Endodermal cell (in vitro differentiated cells): ENCODE results near the gene MYL6. TPM values are rescaled to one million over a fixed set of nuclear protein-coding genes. Genes with fewer than 3 reads are reported as not detected.
A peak's percentile ranks its signal among the peaks of the same experiment; 100 is the strongest.

Experiments used
- DNase-seq: peaks from one replicate; pipeline ENCODE4 v3.0.0-alpha.2; 2017
- H3K27ac ChIP-seq: 2 replicates; pipeline ENCODE4 v1.5.1; 2013; ENCODE audit warnings: mild to moderate bottlenecking, low read depth, low read length, moderate library complexity
- H3K27me3 ChIP-seq: 2 replicates; pipeline ENCODE4 v1.6.1; 2013; ENCODE audit warnings: mild to moderate bottlenecking, low read length, moderate library complexity; ENCODE audit not compliant: insufficient read depth, control insufficient read depth, poor library complexity, severe bottlenecking
- H3K36me3 ChIP-seq: 2 replicates; pipeline ENCODE4 v1.7.0; 2013; ENCODE audit warnings: mild to moderate bottlenecking, low read length, moderate library complexity; ENCODE audit not compliant: control insufficient read depth, insufficient read depth
- H3K4me1 ChIP-seq: one replicate; pipeline ENCODE4 v1.7.0; 2013; ENCODE audit warnings: low read length; ENCODE audit not compliant: control insufficient read depth, insufficient read depth
- H3K4me3 ChIP-seq: 2 replicates; pipeline ENCODE4 v1.5.1; 2013; ENCODE audit warnings: mild to moderate bottlenecking, low read length, moderate library complexity
- H3K9ac ChIP-seq: 2 replicates; pipeline ENCODE4 v1.6.1; 2013; ENCODE audit warnings: mild to moderate bottlenecking, low read length, moderate library complexity; ENCODE audit not compliant: poor library complexity, severe bottlenecking; ENCODE audit errors: extremely low read depth
- H3K9me3 ChIP-seq: 2 replicates; pipeline ENCODE4 v1.6.1; 2013; ENCODE audit warnings: mild to moderate bottlenecking, low read length, moderate library complexity; ENCODE audit not compliant: control insufficient read depth
- H3K27ac Mint-ChIP-seq: 2 replicates; pipeline ENCODE4 v1.8.0; 2020; ENCODE audit warnings: mixed read lengths
- H3K27me3 Mint-ChIP-seq: 2 replicates; pipeline ENCODE4 v1.8.0; 2021; ENCODE audit warnings: mild to moderate bottlenecking, mixed read lengths; ENCODE audit not compliant: insufficient read depth
- H3K36me3 Mint-ChIP-seq: 2 replicates; pipeline ENCODE4 v1.8.0; 2020; ENCODE audit warnings: low read depth, mixed read lengths
- H3K4me1 Mint-ChIP-seq: 2 replicates; pipeline ENCODE4 v1.8.0; 2020; ENCODE audit warnings: mixed read lengths
- H3K4me3 Mint-ChIP-seq: 2 replicates; pipeline ENCODE4 v1.8.0; 2020; ENCODE audit warnings: mild to moderate bottlenecking, moderate library complexity, mixed read lengths
- H3K9me3 Mint-ChIP-seq: 2 replicates; pipeline ENCODE4 v1.8.0; 2020; ENCODE audit warnings: mild to moderate bottlenecking, mixed read lengths
- CTCF ChIP-seq: fragments of 200-600 bp; sonication (generic); conservative IDR thresholded peaks from 2 replicates; pipeline ENCODE4 v1.5.0; 2021; ENCODE audit warnings: antibody characterized with exemption, mild to moderate bottlenecking
- WGBS, 2 experiments: methylation state at CpG; one replicate each; pipeline versions ENCODE4 v1.1.5 to v1.1.7; 2013; ENCODE audit warnings: missing lambda C conversion rate in 2 of 2, mixed read lengths in 1 of 2; ENCODE audit not compliant: insufficient coverage in 1 of 2, insufficient read length in 1 of 2; 5-methylcytosine and 5-hydroxymethylcytosine counted together
- total RNA-seq, 2 donors: library from RNA; stranded (reverse); fragmentation: NEBNext Ultra II Directional in 1 of 2; extraction: Animal tissue kit (Norgen Biotek cat#: 25700) in 1 of 2; gene quantifications; 2 replicates in 1 of 2; 3 replicates in 1 of 2; pipeline ENCODE4 v1.2.1, GENCODE V29; 2021

MYL6 gene
- total RNA-seq, 2 donors from 2014 or later, result 1,640 to 1,647 TPM

GRCh38 chr12:56127888-56128669 lies 30.1 kb upstream of the MYL6 start, which contains the start of gene ESYT1:
Gene ESYT1, plus strand, starts transcription at chr12:56128267. Its CDS starts 53 bp downstream, at chr12:56128320.
- Histone ChIP-seq H3K4me1 (peaks cover 5% of the 10 kb centered on the region), H3K9ac (peak within 1 kb of the TSS; percentile 78), H3K27ac (peak within 1 kb of the TSS; percentile 85), H3K27me3 (no peaks in the 10 kb centered on the region), H3K9me3 (peaks cover 9% of the 10 kb centered on the region), H3K36me3 (peaks cover 28% of the 10 kb centered on the region), H3K4me3 (peak within 1 kb of the TSS; percentile 94)
- no peaks in the 10 kb centered on the region for H3K27me3 Mint-ChIP-seq
- peak within 1 kb of the TSS; percentile 98 for H3K27ac Mint-ChIP-seq
- TF ChIP-seq CTCF, result no peak
- 0% methylated on average over 14 to 49 of the region's 49 CpGs for WGBS, 2 experiments
- peaks cover 32% of the 10 kb centered on the region for H3K4me1 Mint-ChIP-seq
- peak within 1 kb of the TSS; percentile 89 for H3K4me3 Mint-ChIP-seq
- DNase-seq, result peak; percentile 100
- peaks cover 30% of the 10 kb centered on the region for H3K36me3 Mint-ChIP-seq
- H3K9me3 Mint-ChIP-seq, result no peaks in the 10 kb centered on the region

GRCh38 chr12:56128670-56129205 lies 29.4 kb upstream of the MYL6 start:
- H3K27me3 ChIP-seq, result no peaks in the 10 kb centered on the region
- H3K36me3 ChIP-seq, result peaks cover 35% of the 10 kb centered on the region
- no peaks in the 10 kb centered on the region for H3K9me3 Mint-ChIP-seq
- peak overlapping the region; percentile 78 for H3K9ac ChIP-seq
- H3K27me3 Mint-ChIP-seq, result no peaks in the 10 kb centered on the region
- H3K36me3 Mint-ChIP-seq, result peaks cover 37% of the 10 kb centered on the region
- H3K4me1 Mint-ChIP-seq, result peaks cover 31% of the 10 kb centered on the region
- peaks cover 5% of the 10 kb centered on the region for H3K4me1 ChIP-seq
- peaks cover 9% of the 10 kb centered on the region for H3K9me3 ChIP-seq
- H3K4me3 ChIP-seq, result peak overlapping the region; percentile 94
- DNase-seq, result no peak
- peak overlapping the region; percentile 89 for H3K4me3 Mint-ChIP-seq
- no peak for TF ChIP-seq CTCF
- peak overlapping the region; percentile 98 for H3K27ac Mint-ChIP-seq
- H3K27ac ChIP-seq, result no peak overlapping the region
- WGBS, 2 experiments, result 0% methylated on average over 10 to 20 of the region's 20 CpGs

- no peak for TF ChIP-seq CTCF
- Mint-ChIP-seq H3K36me3 (peaks cover 43% of the 10 kb centered on the region), H3K9me3 (no peaks in the 10 kb centered on the region), H3K4me3 (peak overlapping the region; percentile 89), H3K4me1 (peaks cover 24% of the 10 kb centered on the region), H3K27ac (peak overlapping the region; percentile 98), H3K27me3 (no peaks in the 10 kb centered on the region)
- H3K9me3 ChIP-seq, result peaks cover 9% of the 10 kb centered on the region
- peak overlapping the region; percentile 78 for H3K9ac ChIP-seq
- H3K27me3 ChIP-seq, result no peaks in the 10 kb centered on the region
- WGBS, 2 experiments, result 2 to 4% methylated on average over 16 to 29 of the region's 29 CpGs
- peaks cover 5% of the 10 kb centered on the region for H3K4me1 ChIP-seq
- peak overlapping the region; percentile 94 for H3K4me3 ChIP-seq
- DNase-seq, result peak; percentile 87
- no peak overlapping the region for H3K27ac ChIP-seq
- peaks cover 41% of the 10 kb centered on the region for H3K36me3 ChIP-seq
These were observed 28.8 kb upstream of the MYL6 start for GRCh38 chr12:56129206-56129941.
